GM19324 (cell line): Measurements from ENCODE around the gene NBAS.

Source experiments
- ATAC-seq: cut with Tn5 transposase; IDR thresholded peaks from one replicate; pipeline ENCODE4 v1.9.1; 2021; ENCODE audit warnings: mild to moderate bottlenecking, moderate library complexity; ENCODE audit not compliant: unreplicated experiment, low FRiP score

Gene NBAS

GRCh38 chr2:15189216-15189615 lies 371.9 kb downstream of the NBAS start:
- no peak for ATAC-seq

GRCh38 chr2:15187702-15188101 lies 373.4 kb downstream of the NBAS start:
- no peak for ATAC-seq

- no peak for ATAC-seq
These were observed 375.0 kb downstream of the NBAS start for GRCh38 chr2:15186118-15186517.

GRCh38 chr2:15184491-15184890 lies 376.6 kb downstream of the NBAS start:
- ATAC-seq = no peak

- ATAC-seq = no peak
These were observed 378.9 kb downstream of the NBAS start for GRCh38 chr2:15182275-15182674.

GRCh38 chr2:15181092-15181745 lies 379.9 kb downstream of the NBAS start:
- ATAC-seq = no peak

- no peak for ATAC-seq
These were observed 380.8 kb downstream of the NBAS start for GRCh38 chr2:15180379-15180778.

GRCh38 chr2:15178946-15179345 lies 382.2 kb downstream of the NBAS start:
- no peak for ATAC-seq

- peak; percentile 92 for ATAC-seq
These were observed 384.0 kb downstream of the NBAS start for GRCh38 chr2:15177103-15177502.

- no peak for ATAC-seq
These were observed 384.5 kb downstream of the NBAS start for GRCh38 chr2:15176604-15177003.

- no peak for ATAC-seq
These were observed 386.6 kb downstream of the NBAS start for GRCh38 chr2:15174567-15174966.

- no peak for ATAC-seq
These were observed 387.6 kb downstream of the NBAS start for GRCh38 chr2:15173501-15173900.

- no peak for ATAC-seq
These were observed 388.3 kb downstream of the NBAS start for GRCh38 chr2:15172825-15173224.

GRCh38 chr2:15170070-15170775 lies 390.9 kb downstream of the NBAS start:
- ATAC-seq = no peak

- ATAC-seq = no peak
These were observed 391.6 kb downstream of the NBAS start for GRCh38 chr2:15169326-15170069.

GRCh38 chr2:15168116-15168515 lies 393.0 kb downstream of the NBAS start:
- no peak for ATAC-seq

- ATAC-seq = no peak
These were observed 394.3 kb downstream of the NBAS start for GRCh38 chr2:15166878-15167277.

- no peak for ATAC-seq
These were observed 397.8 kb downstream of the NBAS start for GRCh38 chr2:15163326-15163725.

- ATAC-seq = no peak
These were observed 398.5 kb downstream of the NBAS start for GRCh38 chr2:15162620-15163019.

GRCh38 chr2:15160201-15160991 lies 400.7 kb downstream of the NBAS start:
- no peak for ATAC-seq

- no peak for ATAC-seq
These were observed 401.4 kb downstream of the NBAS start for GRCh38 chr2:15159751-15160177.
